Measurements from ENCODE around the gene LRCOL1. TPM values are rescaled to one million over a fixed set of nuclear protein-coding genes. Genes with fewer than 3 reads are reported as not detected.

LRCOL1 gene
- total and polyA plus RNA-seq, 2 of the 13 experiments (the other 11 are each of a cell fraction or from before 2014, with no cell fraction given): not detected

GRCh38 chr12:132571598-132571997 is 38.8 kb downstream of the LRCOL1 start:
- ATAC-seq: no peak
- in situ Hi-C loops (cut with HindIII; ENCODE audit: extremely low pct_ligation_motif_present, low pct_unique_long_range_greater_than_20kb): no loop called here
- 93% methylated on average over 8 of the region's 20 CpGs for WGBS (ENCODE audit: low lambda C conversion rate)
- FAIRE-seq: no peak
- no peak overlapping the region for H3K4me2 ChIP-seq (ENCODE audit: low read depth, low read length)
- intact Hi-C loops (cut with micrococcal nuclease; ENCODE audit: unreplicated experiment): no loop called here
- BruUV-seq (replicated peaks): no TSS peak
- no peak for DNase-seq (ENCODE audit: low spot score)
- H3K27ac ChIP-seq (ENCODE audit: extremely low read length, insufficient read depth, low read length): no peak overlapping the region
- POLR2A ChIA-PET: no interaction called here
- peaks cover 4% of the 10 kb centered on the region; the same call in 1 of the 2 replicates for H4K20me1 ChIP-seq (ENCODE audit: insufficient read depth, low read length)
- H3K4me1 ChIP-seq (ENCODE audit: insufficient read depth, low read length): no peaks in the 10 kb centered on the region
- no peak overlapping the region for H3K9ac ChIP-seq (ENCODE audit: insufficient read depth, low read depth, low read length)
- no peaks in the 10 kb centered on the region for H3K9me3 ChIP-seq (ENCODE audit: low read length)
- no peak overlapping the region for H2AFZ ChIP-seq (ENCODE audit: low read length)
- H3K36me3 ChIP-seq (replicated peaks in 1 of 2; ENCODE audit: control insufficient read depth in 1 of 2, insufficient read depth in 2 of 2, low read length in 2 of 2): peaks cover 4 to 6% of the 10 kb centered on the region in 2 experiments; a peak in 3 of 5 replicates
- TF ChIP-seq SALL2 (CRISPR knock-in tag; IDR thresholded peaks at IDR 0.05) (no peak), RELA (CRISPR knock-in tag; IDR thresholded peaks at IDR 0.05) (no peak), ZNF367 (CRISPR knock-in tag; IDR thresholded peaks at IDR 0.05; ENCODE audit: borderline replicate concordance) (no peak), SALL1 (CRISPR knock-in tag; IDR thresholded peaks at IDR 0.05) (no peak), GATA4 (IDR thresholded peaks at IDR 0.05; ENCODE audit: borderline replicate concordance, low read depth) (no peak), ZBTB21 (CRISPR knock-in tag; IDR thresholded peaks at IDR 0.05) (no peak), MIER2 (CRISPR knock-in tag; IDR thresholded peaks at IDR 0.05) (no peak), MAFF (IDR thresholded peaks at IDR 0.05; ENCODE audit: low read depth, low read length) (no peak), SOX13 (IDR thresholded peaks at IDR 0.05) (no peak), SOX13 (CRISPR knock-in tag; conservative IDR thresholded peaks at IDR 0.05 in 1 of 2, IDR thresholded peaks at IDR 0.05 in 1 of 2) (no peak), ZNF224 (CRISPR knock-in tag; IDR thresholded peaks at IDR 0.05) (no peak), ARID3A (IDR thresholded peaks at IDR 0.05; ENCODE audit: low read depth, low read length) (no peak), PBX2 (CRISPR knock-in tag; IDR thresholded peaks at IDR 0.05) (no peak), U2AF2 (IDR thresholded peaks at IDR 0.05; ENCODE audit: low read depth, low read length) (no peak), ZNF644 (CRISPR knock-in tag; IDR thresholded peaks at IDR 0.05; ENCODE audit: low read depth) (no peak)
- CTCF ChIA-PET (ENCODE audit: low intra/inter-chr PET ratio, low total read pairs): no interaction called here
- no peaks in the 10 kb centered on the region for H3K27me3 ChIP-seq (ENCODE audit: control insufficient read depth in 1 of 2, insufficient read depth in 2 of 2, low read length in 2 of 2)
- H3K4me3 ChIP-seq (replicated peaks in 1 of 3; ENCODE audit: insufficient read depth in 1 of 3, low read depth in 2 of 3, low read length in 3 of 3): no peak overlapping the region
- H3K79me2 ChIP-seq (ENCODE audit: insufficient read depth, low read length): no peaks in the 10 kb centered on the region

Data from HepG2 (cell line).